Measurements from ENCODE around the gene ARID3A.
A peak's percentile ranks its signal among the peaks of the same experiment; 100 is the strongest.

Gene ARID3A

GRCh38 chr19:896999-897398 lies 28.8 kb upstream of the ARID3A start:
- Histone ChIP-seq H3K79me2 (ENCODE audit: insufficient read depth, low read length) (peaks cover 5% of the 10 kb centered on the region; the same call in 1 of the 2 replicates), H3K36me3 (ENCODE audit: low read length) (no peaks in the 10 kb centered on the region)

GRCh38 chr19:897442-898039 lies 28.3 kb upstream of the ARID3A start:
- no peaks in the 10 kb centered on the region for H3K36me3 ChIP-seq (ENCODE audit: low read length)
- peaks cover 5% of the 10 kb centered on the region; the same call in 1 of the 2 replicates for H3F3A ChIP-seq (ENCODE audit: insufficient read depth)
- no peak overlapping the region for H3K9ac ChIP-seq (ENCODE audit: low read length)
- H3K4me3 ChIP-seq (ENCODE audit: insufficient read depth, low read length, poor library complexity, severe bottlenecking) = no peak overlapping the region
- no peaks in the 10 kb centered on the region for H4K20me1 ChIP-seq (ENCODE audit: low read depth, low read length)
- 0 out of 2 replicates have a peak, but pooled peaks cover under 1% of the 10 kb centered on the region for H3K79me2 ChIP-seq (ENCODE audit: insufficient read depth, low read length)
- no peak overlapping the region for H3K27ac ChIP-seq (ENCODE audit: low read depth, low read length)
- no peaks in the 10 kb centered on the region for H3K9me3 ChIP-seq (ENCODE audit: insufficient read depth, low read length)
- no peaks in the 10 kb centered on the region for H3K27me3 ChIP-seq (ENCODE audit: low read length)
- TF ChIP-seq CTCF (IDR thresholded peaks at IDR 0.05; ENCODE audit: insufficient read depth, low read length, poor library complexity, severe bottlenecking) = no peak
- TF ChIP-seq EZH2phosphoT487 (conservative IDR thresholded peaks at IDR 0.05; ENCODE audit: low read length) = no peak
- no peak overlapping the region for H2AFZ ChIP-seq (ENCODE audit: low read depth, low read length, severe bottlenecking)
- no peak overlapping the region for H3K4me2 ChIP-seq (ENCODE audit: low read depth, low read length, poor library complexity, severe bottlenecking)
- H3K9me2 ChIP-seq (replicated peaks; ENCODE audit: insufficient read depth, low read length) = no peaks in the 10 kb centered on the region

More at GRCh38 chr19:896999-897398, 28.8 kb upstream of the ARID3A start:
- Histone ChIP-seq H3K4me3 (ENCODE audit: insufficient read depth, low read length, poor library complexity, severe bottlenecking) (no peak overlapping the region), H3K9me3 (ENCODE audit: insufficient read depth, low read length) (no peaks in the 10 kb centered on the region), H3K4me2 (ENCODE audit: low read depth, low read length, poor library complexity, severe bottlenecking) (no peak overlapping the region), H4K20me1 (ENCODE audit: low read depth, low read length) (no peaks in the 10 kb centered on the region), H3F3A (ENCODE audit: insufficient read depth) (peaks cover 10% of the 10 kb centered on the region), H3K9me2 (replicated peaks; ENCODE audit: insufficient read depth, low read length) (no peaks in the 10 kb centered on the region), H2AFZ (ENCODE audit: low read depth, low read length, severe bottlenecking) (no peak overlapping the region), H3K27ac (ENCODE audit: low read depth, low read length) (no peak overlapping the region), H3K9ac (ENCODE audit: low read length) (no peak overlapping the region), H3K27me3 (ENCODE audit: low read length) (no peaks in the 10 kb centered on the region)
- no peak for TF ChIP-seq CTCF (IDR thresholded peaks at IDR 0.05; ENCODE audit: insufficient read depth, low read length, poor library complexity, severe bottlenecking)
- no peak for TF ChIP-seq EZH2phosphoT487 (conservative IDR thresholded peaks at IDR 0.05; ENCODE audit: low read length)

GRCh38 chr19:898663-899062 lies 27.2 kb upstream of the ARID3A start:
- H3K27me3 ChIP-seq (ENCODE audit: low read length) = no peaks in the 10 kb centered on the region
- no peaks in the 10 kb centered on the region for H3K9me3 ChIP-seq (ENCODE audit: insufficient read depth, low read length)
- H3K4me3 ChIP-seq (ENCODE audit: insufficient read depth, low read length, poor library complexity, severe bottlenecking) = no peak overlapping the region
- H3K9ac ChIP-seq (ENCODE audit: low read length) = no peak overlapping the region
- no peaks in the 10 kb centered on the region for H3K36me3 ChIP-seq (ENCODE audit: low read length)
- H3F3A ChIP-seq (ENCODE audit: insufficient read depth) = peaks cover 5% of the 10 kb centered on the region; the same call in 1 of the 2 replicates
- no peaks in the 10 kb centered on the region for H4K20me1 ChIP-seq (ENCODE audit: low read depth, low read length)
- no peak overlapping the region for H2AFZ ChIP-seq (ENCODE audit: low read depth, low read length, severe bottlenecking)
- no peaks in the 10 kb centered on the region for H3K9me2 ChIP-seq (replicated peaks; ENCODE audit: insufficient read depth, low read length)
- H3K4me2 ChIP-seq (ENCODE audit: low read depth, low read length, poor library complexity, severe bottlenecking) = no peak overlapping the region
- 0 out of 2 replicates have a peak overlapping the region, but pooled peaks have one; percentile 21 for H3K27ac ChIP-seq (ENCODE audit: low read depth, low read length)
- no peak for TF ChIP-seq EZH2phosphoT487 (conservative IDR thresholded peaks at IDR 0.05; ENCODE audit: low read length)
- TF ChIP-seq CTCF (IDR thresholded peaks at IDR 0.05; ENCODE audit: insufficient read depth, low read length, poor library complexity, severe bottlenecking) = no peak
- no peaks in the 10 kb centered on the region for H3K79me2 ChIP-seq (ENCODE audit: insufficient read depth, low read length)
